GM12891 (cell line): ENCODE data around the gene CHRM2.

Source experiments
- DNase-seq: peaks from one replicate; pipeline ENCODE4 v3.0.0; 2011; ENCODE audit warnings: low spot score; ENCODE audit not compliant: insufficient read length
- FAIRE-seq: peaks from 2 replicates; lab custom pipeline; 2011; peaks lifted over from hg19 to GRCh38; lab: Jason Lieb, UNC
- PAX5 ChIP-seq: IDR thresholded peaks from 2 replicates; pipeline ENCODE4 v1.6.1; 2011; ENCODE audit warnings: low read length, moderate library complexity, mild to moderate bottlenecking; ENCODE audit not compliant: insufficient read depth, severe bottlenecking
- POLR2A ChIP-seq: IDR thresholded peaks from 2 replicates; pipeline ENCODE4 v1.6.1; 2011; ENCODE audit warnings: low read depth, low read length, control low read depth
- POLR2AphosphoS5 ChIP-seq: IDR thresholded peaks from 2 replicates; pipeline ENCODE4 v1.6.1; 2011; ENCODE audit warnings: low read depth, low read length, control low read depth
- POU2F2 ChIP-seq: IDR thresholded peaks from 2 replicates; pipeline ENCODE4 v1.6.1; 2011; ENCODE audit warnings: low read depth, mild to moderate bottlenecking, control low read depth, low read length, moderate library complexity
- SPI1 ChIP-seq: IDR thresholded peaks from 2 replicates; pipeline ENCODE4 v1.6.1; 2011; ENCODE audit warnings: low read depth, low read length, control low read depth
- TAF1 ChIP-seq: IDR thresholded peaks from 2 replicates; pipeline ENCODE4 v1.6.1; 2011; ENCODE audit warnings: low read depth, low read length, control low read depth

CHRM2 gene

GRCh38 chr7:136976504-136977251 lies 108.2 kb downstream of the CHRM2 start:
- DNase-seq (no peak), FAIRE-seq (no peak)
- TF ChIP-seq SPI1 (no peak), TAF1 (no peak), POU2F2 (no peak), POLR2AphosphoS5 (no peak), POLR2A (no peak), PAX5 (no peak)

GRCh38 chr7:136993377-136993776 lies 124.9 kb downstream of the CHRM2 start:
- FAIRE-seq (no peak), DNase-seq (no peak)
- TF ChIP-seq POLR2AphosphoS5, result no peak
- no peak for TF ChIP-seq SPI1
- no peak for TF ChIP-seq TAF1
- no peak for TF ChIP-seq POU2F2
- no peak for TF ChIP-seq POLR2A
- no peak for TF ChIP-seq PAX5

DNA sequence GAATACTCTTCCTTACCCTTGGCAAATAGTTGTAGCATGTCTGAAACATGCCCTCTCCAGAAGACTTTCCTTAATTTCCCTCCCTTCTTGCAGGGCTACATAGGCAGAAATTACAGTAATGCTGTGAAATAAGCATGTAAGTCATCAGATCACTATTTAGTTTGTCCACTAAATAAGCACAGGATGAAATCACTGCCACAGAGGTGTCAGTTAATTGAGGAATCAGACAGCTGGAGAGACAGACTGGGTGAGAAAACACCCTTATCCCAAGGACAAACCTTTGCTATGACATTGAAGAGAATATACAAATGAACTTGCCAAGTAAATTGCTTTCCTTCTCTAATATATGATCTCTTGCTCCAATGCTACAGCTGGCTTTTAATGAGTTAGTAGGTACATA lies 129.3 kb downstream of the CHRM2 start:
- DNase-seq, result no peak
- FAIRE-seq, result no peak
- TF ChIP-seq POLR2A (no peak), POU2F2 (no peak), PAX5 (no peak)

GRCh38 chr7:136998495-136998894 lies 130.0 kb downstream of the CHRM2 start:
- DNase-seq (no peak), FAIRE-seq (no peak)
- TF ChIP-seq POLR2A (no peak), TAF1 (no peak), SPI1 (no peak)

GRCh38 chr7:137000621-137001020 lies 132.2 kb downstream of the CHRM2 start:
- TF ChIP-seq TAF1 (no peak), POLR2AphosphoS5 (no peak), SPI1 (no peak), POLR2A (no peak), POU2F2 (no peak), PAX5 (no peak)
- DNase-seq (no peak), FAIRE-seq (no peak)

DNA sequence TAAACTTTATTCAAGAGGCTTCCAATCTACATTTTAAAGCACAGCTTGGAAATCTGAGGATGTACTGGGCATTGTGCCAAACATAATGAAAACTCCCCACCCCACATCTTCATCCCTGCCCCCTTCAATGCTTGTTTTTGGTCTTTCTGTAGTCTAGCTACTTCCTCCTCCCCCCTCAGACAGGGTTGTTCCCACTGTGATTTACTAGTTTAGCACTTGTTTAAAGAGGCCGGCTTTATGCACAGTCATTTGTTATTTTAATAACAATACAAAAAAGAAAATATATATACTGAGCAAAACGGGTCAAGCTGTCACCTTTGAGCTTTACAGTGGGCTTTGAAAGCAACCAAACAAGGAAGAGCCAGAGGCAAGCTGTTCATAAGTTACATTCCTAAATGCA lies 132.6 kb downstream of the CHRM2 start:
- no peak for TF ChIP-seq POLR2A
- TF ChIP-seq POU2F2, result no peak
- no peak for TF ChIP-seq SPI1
- no peak for TF ChIP-seq POLR2AphosphoS5
- TF ChIP-seq TAF1, result no peak
- TF ChIP-seq PAX5, result no peak
- DNase-seq (no peak), FAIRE-seq (no peak)

DNA sequence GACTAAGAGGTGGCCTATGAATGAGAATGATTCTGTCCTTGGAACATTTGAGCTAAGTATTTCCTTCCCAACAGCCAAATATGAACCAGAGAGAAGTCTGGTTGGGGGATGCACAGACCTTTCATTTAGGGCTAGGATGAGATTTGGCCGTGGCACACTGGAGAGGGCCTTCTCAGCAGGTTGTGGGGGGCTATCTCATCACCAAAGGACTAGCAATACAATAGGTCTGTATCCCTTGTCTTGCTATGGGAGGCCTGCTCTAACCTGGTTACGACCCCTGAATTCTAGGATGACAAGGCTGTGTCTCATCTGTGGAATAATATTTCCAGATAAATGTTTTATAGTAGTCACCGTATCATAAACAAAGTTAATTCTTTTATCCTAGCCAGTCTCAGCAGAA lies 133.0 kb downstream of the CHRM2 start:
- TF ChIP-seq SPI1 (no peak), POU2F2 (no peak), POLR2A (no peak), TAF1 (no peak), POLR2AphosphoS5 (no peak), PAX5 (no peak)
- no peak for DNase-seq
- FAIRE-seq, result no peak

- FAIRE-seq, result no peak
- no peak for DNase-seq
- TF ChIP-seq SPI1 (no peak), POLR2A (no peak), POLR2AphosphoS5 (no peak), PAX5 (no peak), POU2F2 (no peak), TAF1 (no peak)
These were observed 134.6 kb downstream of the CHRM2 start for GRCh38 chr7:137003086-137003485.

- no peak for TF ChIP-seq POLR2AphosphoS5
- TF ChIP-seq POU2F2, result no peak
- TF ChIP-seq TAF1, result no peak
- no peak for TF ChIP-seq PAX5
- no peak for TF ChIP-seq SPI1
- TF ChIP-seq POLR2A, result no peak
- DNase-seq (no peak), FAIRE-seq (no peak)
These were observed 135.1 kb downstream of the CHRM2 start for GRCh38 chr7:137003566-137003965.

GRCh38 chr7:137005873-137006272 lies 137.4 kb downstream of the CHRM2 start:
- no peak for FAIRE-seq
- TF ChIP-seq SPI1 (no peak), PAX5 (no peak), TAF1 (no peak), POU2F2 (no peak), POLR2A (no peak), POLR2AphosphoS5 (no peak)
- no peak for DNase-seq

- no peak for DNase-seq
- no peak for FAIRE-seq
- TF ChIP-seq POU2F2 (no peak), SPI1 (no peak), POLR2A (no peak), PAX5 (no peak), TAF1 (no peak), POLR2AphosphoS5 (no peak)
These were observed 137.8 kb downstream of the CHRM2 start for GRCh38 chr7:137006293-137006692.
